HUES64 (cell line): ENCODE data around the gene DGLUCY. TPM values are rescaled to one million over a fixed set of nuclear protein-coding genes. Genes with fewer than 3 reads are reported as not detected.
"Not testable (repeated sequence)": the region's sequence is repeated elsewhere in the genome, so short reads cannot be mapped to it uniquely, and the experiment has no call there.

Experiments
- H3K27ac ChIP-seq: 2 replicates; pipeline ENCODE4 v1.7.0; 2013; ENCODE audit warnings: low read depth, low read length, inconsistent platforms
- H3K27me3 ChIP-seq: 2 replicates; pipeline ENCODE4 v1.6.1; 2013; ENCODE audit warnings: mild to moderate bottlenecking, low read length; ENCODE audit not compliant: insufficient read depth
- H3K36me3 ChIP-seq: 2 replicates; pipeline ENCODE4 v1.6.1; 2013; ENCODE audit warnings: mild to moderate bottlenecking, low read length; ENCODE audit not compliant: insufficient read depth
- H3K4me1 ChIP-seq: 2 replicates; pipeline ENCODE4 v1.6.1; 2013; ENCODE audit warnings: mild to moderate bottlenecking, low read length, moderate library complexity; ENCODE audit not compliant: insufficient read depth
- H3K4me3 ChIP-seq: 2 replicates; pipeline ENCODE4 v1.5.1; 2013; ENCODE audit warnings: mild to moderate bottlenecking, low read length, moderate library complexity
- H3K9ac ChIP-seq: 2 replicates; pipeline ENCODE4 v1.6.1; 2013; ENCODE audit warnings: mild to moderate bottlenecking, low read depth, low read length
- H3K9me3 ChIP-seq: 2 replicates; pipeline ENCODE4 v1.6.1; 2013; ENCODE audit warnings: low read depth, low read length; ENCODE audit not compliant: insufficient read depth
- WGBS: fragments of 150-250, 120-280 bp; methylation state at CpG from one replicate; pipeline ENCODE4 v1.1.7; 2013; ENCODE audit warnings: missing lambda C conversion rate; 5-methylcytosine and 5-hydroxymethylcytosine counted together
- polyA plus RNA-seq, 2 experiments: library from polyadenylated mRNA; stranded (reverse); fragments of 50-300 nt; gene quantifications; one replicate each; pipeline ENCODE4 v1.2.3, GENCODE V29; 2013

The DGLUCY gene
- polyA plus RNA-seq (2013, experiment 1 of 2): 13.1 TPM
- polyA plus RNA-seq (2013, experiment 2 of 2): 17.8 TPM

DNA sequence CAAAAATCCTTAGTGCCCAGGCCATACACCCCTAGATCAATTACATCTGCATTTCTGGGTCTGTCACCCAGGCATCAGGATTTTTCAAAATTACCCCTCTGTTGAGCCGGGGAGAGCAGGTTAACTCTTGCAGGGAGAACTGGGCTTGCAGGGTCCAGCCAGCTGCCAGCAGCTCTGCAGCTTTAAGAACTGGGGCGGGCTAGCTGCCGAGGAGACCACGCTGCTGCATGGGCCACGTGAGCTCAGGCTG, at the start of gene DGLUCY:
Gene DGLUCY, plus strand, starts transcription at position 245 of the 250 bp plus-strand sequence. CDS start 46,222 bp downstream, outside the sequence.
- no peaks in the 10 kb centered on the region for H3K36me3 ChIP-seq
- peak within 1 kb of the TSS; percentile 40 for H3K4me3 ChIP-seq
- H3K27ac ChIP-seq: peak within 1 kb of the TSS; percentile 98
- H3K9ac ChIP-seq: peak within 1 kb of the TSS; percentile 77
- WGBS: 9% methylated on average over 5 of the region's 5 CpGs
- no peaks in the 10 kb centered on the region for H3K27me3 ChIP-seq
- H3K9me3 ChIP-seq: no peaks in the 10 kb centered on the region
- H3K4me1 ChIP-seq: peaks cover 37% of the 10 kb centered on the region

- WGBS: 94% methylated on average over 2 of the region's 3 CpGs
- no peaks in the 10 kb centered on the region for H3K27me3 ChIP-seq
- H3K27ac ChIP-seq: no peak overlapping the region
- no peak overlapping the region for H3K4me3 ChIP-seq
- H3K9ac ChIP-seq: no peak overlapping the region
- H3K4me1 ChIP-seq: peaks cover 6% of the 10 kb centered on the region
- H3K36me3 ChIP-seq: no peaks in the 10 kb centered on the region
- no peaks in the 10 kb centered on the region for H3K9me3 ChIP-seq
Observed at GRCh38 chr14:91065266-91065665, 48.6 kb upstream of the DGLUCY start.

DNA sequence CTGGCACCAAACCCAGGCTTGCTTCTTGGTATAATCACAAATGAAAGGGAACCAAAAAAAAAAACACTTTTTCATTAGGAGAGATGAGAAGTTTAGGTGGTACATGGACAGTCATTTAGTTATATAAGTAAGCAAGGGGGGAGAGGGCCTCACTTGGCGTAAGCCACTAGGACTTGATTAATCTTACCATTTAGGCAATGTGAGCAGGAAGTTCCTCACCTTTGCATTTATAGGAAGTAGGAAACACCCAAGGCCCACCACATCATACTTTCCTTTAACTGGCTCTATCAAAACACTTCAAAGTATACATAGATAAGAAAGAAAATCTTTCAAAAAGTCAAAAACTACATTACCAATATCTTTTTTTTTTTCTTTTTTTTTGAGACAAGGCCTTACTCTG, 46.7 kb upstream of the DGLUCY start:
- H3K27ac ChIP-seq: no peak overlapping the region
- H3K4me1 ChIP-seq: no peaks in the 10 kb centered on the region
- H3K27me3 ChIP-seq: no peaks in the 10 kb centered on the region
- no peak overlapping the region for H3K9ac ChIP-seq
- no peaks in the 10 kb centered on the region for H3K36me3 ChIP-seq
- H3K9me3 ChIP-seq: no peaks in the 10 kb centered on the region
- no peak overlapping the region for H3K4me3 ChIP-seq
- 94% methylated on average over 1 of the region's 1 CpG for WGBS

- no peaks in the 10 kb centered on the region for H3K27me3 ChIP-seq
- H3K27ac ChIP-seq: no peak overlapping the region
- H3K36me3 ChIP-seq: no peaks in the 10 kb centered on the region
- H3K4me3 ChIP-seq: no peak overlapping the region
- H3K9ac ChIP-seq: no peak overlapping the region
- H3K4me1 ChIP-seq: no peaks in the 10 kb centered on the region
- no peaks in the 10 kb centered on the region for H3K9me3 ChIP-seq
- 90% methylated on average over 2 of the region's 2 CpGs for WGBS
Observed at GRCh38 chr14:91068642-91069041, 45.2 kb upstream of the DGLUCY start.

DNA sequence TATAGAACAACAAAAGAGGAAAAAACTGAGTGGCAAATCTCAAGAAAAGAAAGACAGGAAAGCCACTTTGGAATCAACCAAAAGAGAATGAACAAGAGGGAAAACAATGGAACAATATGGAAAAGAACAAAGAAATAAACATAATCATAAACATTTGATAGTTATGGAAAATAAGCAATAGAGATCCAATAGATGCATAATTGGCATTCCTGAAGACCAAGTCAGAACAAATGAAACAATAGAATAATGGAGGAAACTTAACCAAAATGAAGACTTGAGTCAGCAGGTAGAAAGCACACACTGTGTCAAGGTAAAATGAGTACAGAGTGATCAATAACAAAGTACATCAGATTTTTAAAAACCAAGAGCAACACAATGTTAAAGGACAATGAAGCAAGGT, 43.3 kb upstream of the DGLUCY start:
- no peak overlapping the region for H3K27ac ChIP-seq
- H3K9ac ChIP-seq: no peak overlapping the region
- H3K4me1 ChIP-seq: no peaks in the 10 kb centered on the region
- no peaks in the 10 kb centered on the region for H3K9me3 ChIP-seq
- H3K36me3 ChIP-seq: no peaks in the 10 kb centered on the region
- no peaks in the 10 kb centered on the region for H3K27me3 ChIP-seq
- no peak overlapping the region for H3K4me3 ChIP-seq

DNA sequence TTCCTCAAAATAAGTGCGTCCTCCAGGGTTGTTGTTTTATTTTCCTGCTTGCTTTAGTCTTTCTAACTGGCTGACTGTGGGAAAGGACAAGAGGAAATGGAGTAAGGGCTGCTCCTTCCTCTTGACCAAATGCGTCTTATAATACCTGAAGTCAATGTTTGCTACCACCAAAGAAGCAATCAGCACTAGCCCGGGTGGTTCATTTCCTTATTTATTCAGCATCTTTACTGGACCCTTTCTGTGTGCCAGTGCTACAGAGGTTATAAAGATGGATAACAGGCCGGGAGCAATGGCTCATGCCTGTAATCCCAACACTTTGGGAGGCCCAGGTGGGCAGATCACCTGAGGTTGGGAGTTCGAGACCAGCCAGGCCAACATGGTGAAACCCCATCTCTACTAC, 38.3 kb upstream of the DGLUCY start:
- no peak overlapping the region for H3K27ac ChIP-seq
- WGBS: 95% methylated on average over 4 of the region's 5 CpGs

GRCh38 chr14:91078095-91078737, 35.7 kb upstream of the DGLUCY start:
- no peaks in the 10 kb centered on the region for H3K27me3 ChIP-seq
- H3K9me3 ChIP-seq: no peaks in the 10 kb centered on the region
- no peaks in the 10 kb centered on the region for H3K36me3 ChIP-seq
- no peak overlapping the region for H3K9ac ChIP-seq
- no peaks in the 10 kb centered on the region for H3K4me1 ChIP-seq
- 90% methylated on average over 8 of the region's 9 CpGs for WGBS
- H3K27ac ChIP-seq: no peak overlapping the region
- no peak overlapping the region for H3K4me3 ChIP-seq

More for the DNA sequence above, 38.3 kb upstream of the DGLUCY start:
- Histone ChIP-seq H3K27me3 (no peaks in the 10 kb centered on the region), H3K9me3 (no peaks in the 10 kb centered on the region), H3K4me1 (no peaks in the 10 kb centered on the region), H3K4me3 (no peak overlapping the region), H3K9ac (no peak overlapping the region), H3K36me3 (no peaks in the 10 kb centered on the region)

GRCh38 chr14:91080071-91080470, 33.8 kb upstream of the DGLUCY start:
- Histone ChIP-seq H3K9ac (no peak overlapping the region), H3K27ac (no peak overlapping the region), H3K4me3 (no peak overlapping the region), H3K9me3 (no peaks in the 10 kb centered on the region), H3K36me3 (no peaks in the 10 kb centered on the region), H3K4me1 (no peaks in the 10 kb centered on the region), H3K27me3 (no peaks in the 10 kb centered on the region)
- WGBS: 94% methylated on average over 6 of the region's 6 CpGs

DNA sequence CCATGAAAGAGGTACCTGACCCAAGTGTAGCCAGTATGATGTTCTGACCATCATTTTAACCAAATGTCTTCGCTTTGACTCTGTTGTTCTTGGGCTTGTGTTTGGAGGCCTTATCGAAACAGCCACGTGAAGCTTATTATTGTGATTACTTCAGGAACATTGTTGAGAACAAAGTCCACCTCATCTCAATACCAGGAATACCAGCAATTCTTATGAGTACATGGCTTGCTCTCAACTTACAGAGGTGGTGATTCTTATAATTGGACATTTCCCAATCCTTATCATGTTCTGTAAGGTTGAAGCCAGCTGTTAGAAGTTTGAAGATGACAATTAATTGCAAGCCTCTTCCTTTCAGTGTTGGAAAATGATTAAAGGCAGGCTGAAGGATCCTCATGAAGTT, 31.6 kb upstream of the DGLUCY start:
- Histone ChIP-seq H3K4me1 (no peaks in the 10 kb centered on the region), H3K36me3 (no peaks in the 10 kb centered on the region), H3K27me3 (no peaks in the 10 kb centered on the region), H3K27ac (no peak overlapping the region), H3K9ac (no peak overlapping the region), H3K9me3 (no peaks in the 10 kb centered on the region), H3K4me3 (no peak overlapping the region)
- WGBS: 97% methylated on average over 3 of the region's 3 CpGs

- Histone ChIP-seq H3K27me3 (no peaks in the 10 kb centered on the region), H3K27ac (no peak overlapping the region), H3K4me3 (no peak overlapping the region), H3K9ac (no peak overlapping the region), H3K4me1 (no peaks in the 10 kb centered on the region), H3K9me3 (no peaks in the 10 kb centered on the region), H3K36me3 (no peaks in the 10 kb centered on the region)
- WGBS: 81% methylated on average over 2 of the region's 2 CpGs
Observed at GRCh38 chr14:91084516-91084915, 29.4 kb upstream of the DGLUCY start.

- not testable (repeated sequence) for H3K9me3 ChIP-seq, H3K4me3 ChIP-seq, H3K36me3 ChIP-seq, H3K4me1 ChIP-seq, H3K27ac ChIP-seq, H3K27me3 ChIP-seq, H3K9ac ChIP-seq
- WGBS: 91% methylated on average over 5 of the region's 5 CpGs
Observed at GRCh38 chr14:91087470-91087869, 26.4 kb upstream of the DGLUCY start.

- Histone ChIP-seq H3K9ac (no peak overlapping the region), H3K4me3 (no peak overlapping the region), H3K27me3 (no peaks in the 10 kb centered on the region), H3K27ac (no peak overlapping the region), H3K4me1 (no peaks in the 10 kb centered on the region), H3K36me3 (no peaks in the 10 kb centered on the region), H3K9me3 (no peaks in the 10 kb centered on the region)
- WGBS: 97% methylated on average over 5 of the region's 5 CpGs
Observed at GRCh38 chr14:91088585-91089235, 25.2 kb upstream of the DGLUCY start.
